SK-N-SH treated with all-trans-retinoic acid at 6 μM for 48 hours (cell line): ENCODE data around the gene C14orf119.

Source experiments
- ATAC-seq: fragments of 200-7000 bp; cut with Tn5 transposase; 3 replicates; pipeline ENCODE4 v1.9.1; 2020; ENCODE audit warnings: mild to moderate bottlenecking, moderate library complexity
- ARNTL ChIP-seq: fragments of 450-650 bp; formaldehyde crosslinking; IDR thresholded peaks from 2 replicates; pipeline ENCODE4 v1.5.0; 2020; ENCODE audit warnings: low read depth, mild to moderate bottlenecking, moderate library complexity, borderline replicate concordance
- BACH2 ChIP-seq: fragments of 250-450 bp; sonication (Bioruptor Pico); IDR thresholded peaks from 2 replicates; pipeline ENCODE4 v1.9.0; 2021; ENCODE audit warnings: mild to moderate bottlenecking, borderline replicate concordance
- CSDC2 ChIP-seq: fragments of 250-450 bp; sonication (Bioruptor Pico); IDR thresholded peaks from 2 replicates; pipeline ENCODE4 v1.5.0; 2020; ENCODE audit warnings: mild to moderate bottlenecking, moderate library complexity
- ESRRG ChIP-seq: fragments of 250-450 bp; sonication (Bioruptor Pico); IDR thresholded peaks from 2 replicates; pipeline ENCODE4 v1.6.1; 2021; ENCODE audit warnings: mild to moderate bottlenecking
- OSR1 ChIP-seq: fragments of 250-450 bp; sonication (Bioruptor Pico); IDR thresholded peaks from 2 replicates; pipeline ENCODE4 v1.8.0; 2022; ENCODE audit warnings: moderate library complexity, mild to moderate bottlenecking, inconsistent platforms
- PPARA ChIP-seq: fragments of 250-450 bp; sonication (Bioruptor Pico); IDR thresholded peaks from 2 replicates; pipeline ENCODE4 v1.5.0; 2020; ENCODE audit warnings: mild to moderate bottlenecking, borderline replicate concordance
- RARB ChIP-seq: fragments of 250-450 bp; sonication (Bioruptor Pico); IDR thresholded peaks from 2 replicates; pipeline ENCODE4 v1.8.0; 2021; ENCODE audit warnings: mild to moderate bottlenecking, moderate library complexity
- TCF4 ChIP-seq: fragments of 250-450 bp; sonication (Bioruptor Pico); IDR thresholded peaks from 2 replicates; pipeline ENCODE4 v1.8.0; 2021; ENCODE audit warnings: mild to moderate bottlenecking, moderate library complexity, borderline replicate concordance
- ZC3H10 ChIP-seq: fragments of 250-450 bp; sonication (Bioruptor Pico); IDR thresholded peaks from 2 replicates; pipeline ENCODE4 v1.5.1; 2021; ENCODE audit warnings: mild to moderate bottlenecking, moderate library complexity
- ZFP3 ChIP-seq: fragments of 250-450 bp; sonication (Bioruptor Pico); IDR thresholded peaks from 2 replicates; pipeline ENCODE4 v1.5.0; 2020; ENCODE audit warnings: mild to moderate bottlenecking, moderate library complexity
- ZNF565 ChIP-seq: fragments of 450-650 bp; formaldehyde crosslinking; conservative IDR thresholded peaks from 2 replicates; pipeline ENCODE4 v1.5.0; 2020; ENCODE audit warnings: low read depth, mild to moderate bottlenecking, moderate library complexity
- ZNF70 ChIP-seq: fragments of 450-650 bp; formaldehyde crosslinking; IDR thresholded peaks from 2 replicates; pipeline ENCODE4 v1.5.0; 2020; ENCODE audit warnings: mild to moderate bottlenecking, moderate library complexity
- ZNF8 ChIP-seq: fragments of 450-650 bp; formaldehyde crosslinking; IDR thresholded peaks from 2 replicates; pipeline ENCODE4 v1.5.0; 2020; ENCODE audit warnings: mild to moderate bottlenecking, moderate library complexity
- TF ChIP-seq, protein P1 (sequence below): fragments of 250-450 bp; sonication (Bioruptor Pico); IDR thresholded peaks from 2 replicates; pipeline ENCODE4 v1.5.0; 2020; ENCODE audit warnings: mild to moderate bottlenecking, moderate library complexity
- TF ChIP-seq, protein P2 (sequence below): fragments of 250-450 bp; sonication (Bioruptor Pico); IDR thresholded peaks from 2 replicates; pipeline ENCODE4 v1.8.0; 2021; ENCODE audit warnings: low read depth, mild to moderate bottlenecking, moderate library complexity, borderline replicate concordance
- TF ChIP-seq, protein P3 (sequence below): fragments of 250-450 bp; sonication (Bioruptor Pico); IDR thresholded peaks from 2 replicates; pipeline ENCODE4 v1.8.0; 2020; ENCODE audit warnings: mild to moderate bottlenecking, moderate library complexity, borderline replicate concordance
- TF ChIP-seq, protein P4 (sequence below): fragments of 250-450 bp; sonication (Bioruptor Pico); IDR thresholded peaks from 2 replicates; pipeline ENCODE4 v1.5.1; 2021; ENCODE audit warnings: mild to moderate bottlenecking, moderate library complexity
- TF ChIP-seq, protein P5 (sequence below): fragments of 250-450 bp; sonication (Bioruptor Pico); IDR thresholded peaks from 2 replicates; pipeline ENCODE4 v1.5.1; 2020; ENCODE audit warnings: low read depth, mild to moderate bottlenecking, moderate library complexity

The C14orf119 gene

DNA sequence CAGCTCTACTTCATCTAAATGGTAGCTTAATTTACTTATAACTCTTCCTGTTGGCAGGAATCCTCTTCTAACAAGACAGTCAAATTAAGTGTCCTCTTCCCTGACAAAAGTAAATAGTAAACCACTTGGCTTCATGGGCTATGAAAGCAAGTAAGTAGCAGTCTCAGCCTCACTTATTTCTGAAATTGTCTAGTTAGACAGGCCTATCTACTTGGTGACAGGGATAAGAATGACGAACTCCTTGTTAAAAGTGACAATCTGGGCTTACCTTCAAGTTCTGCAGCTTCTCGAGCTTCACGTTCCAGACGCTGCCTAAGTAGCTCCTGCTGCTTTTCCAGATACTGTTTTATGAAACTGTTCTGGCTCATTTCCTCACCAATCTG is 5.1 kb upstream of the C14orf119 start:
- no peak for ATAC-seq
- TF ChIP-seq, protein P1, sequence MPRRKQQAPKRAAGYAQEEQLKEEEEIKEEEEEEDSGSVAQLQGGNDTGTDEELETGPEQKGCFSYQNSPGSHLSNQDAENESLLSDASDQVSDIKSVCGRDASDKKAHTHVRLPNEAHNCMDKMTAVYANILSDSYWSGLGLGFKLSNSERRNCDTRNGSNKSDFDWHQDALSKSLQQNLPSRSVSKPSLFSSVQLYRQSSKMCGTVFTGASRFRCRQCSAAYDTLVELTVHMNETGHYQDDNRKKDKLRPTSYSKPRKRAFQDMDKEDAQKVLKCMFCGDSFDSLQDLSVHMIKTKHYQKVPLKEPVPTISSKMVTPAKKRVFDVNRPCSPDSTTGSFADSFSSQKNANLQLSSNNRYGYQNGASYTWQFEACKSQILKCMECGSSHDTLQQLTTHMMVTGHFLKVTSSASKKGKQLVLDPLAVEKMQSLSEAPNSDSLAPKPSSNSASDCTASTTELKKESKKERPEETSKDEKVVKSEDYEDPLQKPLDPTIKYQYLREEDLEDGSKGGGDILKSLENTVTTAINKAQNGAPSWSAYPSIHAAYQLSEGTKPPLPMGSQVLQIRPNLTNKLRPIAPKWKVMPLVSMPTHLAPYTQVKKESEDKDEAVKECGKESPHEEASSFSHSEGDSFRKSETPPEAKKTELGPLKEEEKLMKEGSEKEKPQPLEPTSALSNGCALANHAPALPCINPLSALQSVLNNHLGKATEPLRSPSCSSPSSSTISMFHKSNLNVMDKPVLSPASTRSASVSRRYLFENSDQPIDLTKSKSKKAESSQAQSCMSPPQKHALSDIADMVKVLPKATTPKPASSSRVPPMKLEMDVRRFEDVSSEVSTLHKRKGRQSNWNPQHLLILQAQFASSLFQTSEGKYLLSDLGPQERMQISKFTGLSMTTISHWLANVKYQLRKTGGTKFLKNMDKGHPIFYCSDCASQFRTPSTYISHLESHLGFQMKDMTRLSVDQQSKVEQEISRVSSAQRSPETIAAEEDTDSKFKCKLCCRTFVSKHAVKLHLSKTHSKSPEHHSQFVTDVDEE, result no peak
- TF ChIP-seq RARB, result no peak
- no peak for TF ChIP-seq BACH2
- TF ChIP-seq ARNTL (CRISPR knock-in tag), result no peak
- no peak for TF ChIP-seq PPARA
- no peak for TF ChIP-seq TCF4 (CRISPR knock-in tag)
- TF ChIP-seq, protein P2, sequence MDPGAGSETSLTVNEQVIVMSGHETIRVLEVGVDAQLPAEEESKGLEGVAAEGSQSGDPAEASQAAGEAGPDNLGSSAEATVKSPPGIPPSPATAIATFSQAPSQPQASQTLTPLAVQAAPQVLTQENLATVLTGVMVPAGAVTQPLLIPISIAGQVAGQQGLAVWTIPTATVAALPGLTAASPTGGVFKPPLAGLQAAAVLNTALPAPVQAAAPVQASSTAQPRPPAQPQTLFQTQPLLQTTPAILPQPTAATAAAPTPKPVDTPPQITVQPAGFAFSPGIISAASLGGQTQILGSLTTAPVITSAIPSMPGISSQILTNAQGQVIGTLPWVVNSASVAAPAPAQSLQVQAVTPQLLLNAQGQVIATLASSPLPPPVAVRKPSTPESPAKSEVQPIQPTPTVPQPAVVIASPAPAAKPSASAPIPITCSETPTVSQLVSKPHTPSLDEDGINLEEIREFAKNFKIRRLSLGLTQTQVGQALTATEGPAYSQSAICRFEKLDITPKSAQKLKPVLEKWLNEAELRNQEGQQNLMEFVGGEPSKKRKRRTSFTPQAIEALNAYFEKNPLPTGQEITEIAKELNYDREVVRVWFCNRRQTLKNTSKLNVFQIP (CRISPR knock-in tag), result no peak
- no peak for TF ChIP-seq ZNF565 (CRISPR knock-in tag)
- TF ChIP-seq, protein P3, sequence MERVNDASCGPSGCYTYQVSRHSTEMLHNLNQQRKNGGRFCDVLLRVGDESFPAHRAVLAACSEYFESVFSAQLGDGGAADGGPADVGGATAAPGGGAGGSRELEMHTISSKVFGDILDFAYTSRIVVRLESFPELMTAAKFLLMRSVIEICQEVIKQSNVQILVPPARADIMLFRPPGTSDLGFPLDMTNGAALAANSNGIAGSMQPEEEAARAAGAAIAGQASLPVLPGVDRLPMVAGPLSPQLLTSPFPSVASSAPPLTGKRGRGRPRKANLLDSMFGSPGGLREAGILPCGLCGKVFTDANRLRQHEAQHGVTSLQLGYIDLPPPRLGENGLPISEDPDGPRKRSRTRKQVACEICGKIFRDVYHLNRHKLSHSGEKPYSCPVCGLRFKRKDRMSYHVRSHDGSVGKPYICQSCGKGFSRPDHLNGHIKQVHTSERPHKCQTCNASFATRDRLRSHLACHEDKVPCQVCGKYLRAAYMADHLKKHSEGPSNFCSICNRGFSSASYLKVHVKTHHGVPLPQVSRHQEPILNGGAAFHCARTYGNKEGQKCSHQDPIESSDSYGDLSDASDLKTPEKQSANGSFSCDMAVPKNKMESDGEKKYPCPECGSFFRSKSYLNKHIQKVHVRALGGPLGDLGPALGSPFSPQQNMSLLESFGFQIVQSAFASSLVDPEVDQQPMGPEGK (CRISPR knock-in tag), result no peak
- TF ChIP-seq CSDC2 (CRISPR knock-in tag), result no peak

DNA sequence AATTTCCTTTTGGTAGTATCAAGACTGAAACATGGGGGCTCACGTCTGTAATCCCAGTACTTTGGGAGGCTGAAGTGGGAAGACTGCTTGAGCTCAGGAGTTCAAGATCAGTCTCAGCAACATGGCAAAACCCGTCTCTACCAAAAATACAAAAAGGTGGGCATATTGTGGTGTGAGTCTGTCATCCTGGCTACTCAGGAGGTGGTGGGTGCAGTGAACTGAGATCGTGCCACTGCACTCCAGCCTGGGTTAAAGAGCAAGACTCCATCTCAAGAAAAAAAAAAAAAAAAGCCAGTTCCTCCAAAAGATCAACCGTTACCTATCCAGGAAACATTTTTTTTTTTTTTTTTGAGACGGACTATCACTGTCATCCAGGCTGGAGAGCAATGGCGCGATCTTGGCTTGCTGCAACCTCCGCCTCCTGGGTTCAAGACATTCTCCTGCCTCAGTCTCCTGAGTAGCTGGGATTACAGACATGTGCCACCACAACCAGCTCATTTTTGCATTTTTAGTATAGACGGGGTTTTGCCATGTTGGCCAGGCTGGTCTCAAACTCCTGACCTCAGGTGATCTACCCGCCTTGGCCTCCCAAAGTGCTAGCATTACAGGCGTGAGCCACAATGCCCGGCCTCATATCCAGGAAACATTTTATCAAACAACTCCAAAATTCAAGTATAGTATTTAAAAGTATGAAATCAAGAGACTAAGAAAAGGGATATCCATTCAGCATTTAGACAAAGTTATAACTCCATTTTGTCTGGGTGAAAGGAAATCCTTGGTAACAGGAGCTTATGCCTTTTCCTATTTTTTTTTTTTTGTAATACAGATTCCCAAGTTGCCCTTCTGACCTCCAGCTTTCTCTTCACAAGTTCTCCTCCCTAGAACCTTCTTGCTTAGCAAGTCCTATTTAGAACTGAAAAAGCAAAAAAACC is 3.7 kb upstream of the C14orf119 start:
- no peak for ATAC-seq
- TF ChIP-seq TCF4 (CRISPR knock-in tag) (no peak), OSR1 (no peak), ZNF8 (no peak), ESRRG (CRISPR knock-in tag) (no peak), CSDC2 (CRISPR knock-in tag) (no peak), ZNF70 (CRISPR knock-in tag) (no peak), ARNTL (CRISPR knock-in tag) (no peak), ZFP3 (CRISPR knock-in tag) (no peak), ZNF565 (CRISPR knock-in tag) (no peak), RARB (no peak), ZC3H10 (CRISPR knock-in tag) (no peak)
- TF ChIP-seq, protein P1, result no peak
- TF ChIP-seq, protein P3 (CRISPR knock-in tag), result no peak
- TF ChIP-seq, protein P4, sequence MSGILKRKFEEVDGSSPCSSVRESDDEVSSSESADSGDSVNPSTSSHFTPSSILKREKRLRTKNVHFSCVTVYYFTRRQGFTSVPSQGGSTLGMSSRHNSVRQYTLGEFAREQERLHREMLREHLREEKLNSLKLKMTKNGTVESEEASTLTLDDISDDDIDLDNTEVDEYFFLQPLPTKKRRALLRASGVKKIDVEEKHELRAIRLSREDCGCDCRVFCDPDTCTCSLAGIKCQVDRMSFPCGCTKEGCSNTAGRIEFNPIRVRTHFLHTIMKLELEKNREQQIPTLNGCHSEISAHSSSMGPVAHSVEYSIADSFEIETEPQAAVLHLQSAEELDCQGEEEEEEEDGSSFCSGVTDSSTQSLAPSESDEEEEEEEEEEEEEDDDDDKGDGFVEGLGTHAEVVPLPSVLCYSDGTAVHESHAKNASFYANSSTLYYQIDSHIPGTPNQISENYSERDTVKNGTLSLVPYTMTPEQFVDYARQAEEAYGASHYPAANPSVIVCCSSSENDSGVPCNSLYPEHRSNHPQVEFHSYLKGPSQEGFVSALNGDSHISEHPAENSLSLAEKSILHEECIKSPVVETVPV (CRISPR knock-in tag), result no peak
- TF ChIP-seq, protein P5, sequence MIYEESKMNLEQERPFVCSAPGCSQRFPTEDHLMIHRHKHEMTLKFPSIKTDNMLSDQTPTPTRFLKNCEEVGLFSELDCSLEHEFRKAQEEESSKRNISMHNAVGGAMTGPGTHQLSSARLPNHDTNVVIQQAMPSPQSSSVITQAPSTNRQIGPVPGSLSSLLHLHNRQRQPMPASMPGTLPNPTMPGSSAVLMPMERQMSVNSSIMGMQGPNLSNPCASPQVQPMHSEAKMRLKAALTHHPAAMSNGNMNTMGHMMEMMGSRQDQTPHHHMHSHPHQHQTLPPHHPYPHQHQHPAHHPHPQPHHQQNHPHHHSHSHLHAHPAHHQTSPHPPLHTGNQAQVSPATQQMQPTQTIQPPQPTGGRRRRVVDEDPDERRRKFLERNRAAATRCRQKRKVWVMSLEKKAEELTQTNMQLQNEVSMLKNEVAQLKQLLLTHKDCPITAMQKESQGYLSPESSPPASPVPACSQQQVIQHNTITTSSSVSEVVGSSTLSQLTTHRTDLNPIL, result no peak
- TF ChIP-seq, protein P2 (CRISPR knock-in tag), result no peak
